ENCODE measurements around the gene TMTC3.
"Not testable (repeated sequence)": the region's sequence is repeated elsewhere in the genome, so short reads cannot be mapped to it uniquely, and the experiment has no call there.

Gene TMTC3

GRCh38 chr12:88122666-88123065, 19.4 kb upstream of the TMTC3 start:
- DNase-seq (ENCODE audit: low read depth): no peak
- TF ChIP-seq CTCF (conservative IDR thresholded peaks at IDR 0.05; ENCODE audit: low read length): no peak
- H3K4me3 ChIP-seq (ENCODE audit: low read length): no peak overlapping the region

- H3K4me3 ChIP-seq (ENCODE audit: low read length): no peak overlapping the region
- TF ChIP-seq CTCF (conservative IDR thresholded peaks at IDR 0.05; ENCODE audit: low read length): no peak
- DNase-seq (ENCODE audit: low read depth): no peak
Measured at GRCh38 chr12:88127099-88127498, 15.0 kb upstream of the TMTC3 start.

GRCh38 chr12:88127855-88128254, 14.3 kb upstream of the TMTC3 start:
- no peak for DNase-seq (ENCODE audit: low read depth)
- TF ChIP-seq CTCF (conservative IDR thresholded peaks at IDR 0.05; ENCODE audit: low read length): no peak
- H3K4me3 ChIP-seq (ENCODE audit: low read length): no peak overlapping the region

- no peak overlapping the region for H3K4me3 ChIP-seq (ENCODE audit: low read length)
- TF ChIP-seq CTCF (conservative IDR thresholded peaks at IDR 0.05; ENCODE audit: low read length): no peak
- no peak for DNase-seq (ENCODE audit: low read depth)
Measured at GRCh38 chr12:88132392-88132791, 9.7 kb upstream of the TMTC3 start.

GRCh38 chr12:88133181-88133580, 8.9 kb upstream of the TMTC3 start:
- H3K4me3 ChIP-seq (ENCODE audit: low read length); DNase-seq (ENCODE audit: low read depth): not testable (repeated sequence)

GRCh38 chr12:88139711-88140110, 2.4 kb upstream of the TMTC3 start:
- H3K4me3 ChIP-seq (ENCODE audit: low read length); DNase-seq (ENCODE audit: low read depth): not testable (repeated sequence)

- peak overlapping the region; percentile 91 for H3K4me3 ChIP-seq (ENCODE audit: low read length)
- TF ChIP-seq CTCF (conservative IDR thresholded peaks at IDR 0.05; ENCODE audit: low read length): no peak
- no peak for DNase-seq (ENCODE audit: low read depth)
Measured at GRCh38 chr12:88141425-88141773, 708 bp upstream of the TMTC3 start.

GRCh38 chr12:88142610-88142991, 494 bp downstream of the TMTC3 start:
- DNase-seq (ENCODE audit: low read depth): no peak
- peak overlapping the region; percentile 91 for H3K4me3 ChIP-seq (ENCODE audit: low read length)
- TF ChIP-seq CTCF (conservative IDR thresholded peaks at IDR 0.05; ENCODE audit: low read length): no peak
